GM12801 (cell line): Measurements from ENCODE around the gene PPFIA2.

Experiments used
- TF ChIP-seq, protein P1 (sequence below): IDR thresholded peaks from one replicate; pipeline ENCODE4 v1.5.1; 2011; ENCODE audit warnings: control low read depth; ENCODE audit not compliant: insufficient read length; ENCODE audit errors: extremely low read depth

PPFIA2 gene

DNA sequence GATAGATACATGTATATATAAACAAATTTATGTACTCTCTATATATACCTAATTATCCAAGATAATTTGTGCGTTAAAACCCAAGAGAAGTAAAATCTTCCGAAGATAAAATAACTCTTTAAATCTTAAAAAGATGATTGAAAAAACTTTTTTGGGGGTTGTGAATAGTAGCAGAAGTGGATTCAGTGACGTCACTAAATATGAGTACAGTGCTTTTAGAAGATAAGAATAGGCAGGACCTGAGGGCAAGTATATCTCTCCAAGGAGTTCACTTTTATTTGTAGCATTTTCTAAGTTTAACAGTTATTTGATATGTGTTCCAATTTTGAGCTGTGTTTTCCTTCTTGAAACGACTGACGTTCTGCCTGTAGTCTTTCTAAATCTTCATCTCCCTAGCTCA is 319.8 kb downstream of the PPFIA2 start:
- TF ChIP-seq, protein P1, sequence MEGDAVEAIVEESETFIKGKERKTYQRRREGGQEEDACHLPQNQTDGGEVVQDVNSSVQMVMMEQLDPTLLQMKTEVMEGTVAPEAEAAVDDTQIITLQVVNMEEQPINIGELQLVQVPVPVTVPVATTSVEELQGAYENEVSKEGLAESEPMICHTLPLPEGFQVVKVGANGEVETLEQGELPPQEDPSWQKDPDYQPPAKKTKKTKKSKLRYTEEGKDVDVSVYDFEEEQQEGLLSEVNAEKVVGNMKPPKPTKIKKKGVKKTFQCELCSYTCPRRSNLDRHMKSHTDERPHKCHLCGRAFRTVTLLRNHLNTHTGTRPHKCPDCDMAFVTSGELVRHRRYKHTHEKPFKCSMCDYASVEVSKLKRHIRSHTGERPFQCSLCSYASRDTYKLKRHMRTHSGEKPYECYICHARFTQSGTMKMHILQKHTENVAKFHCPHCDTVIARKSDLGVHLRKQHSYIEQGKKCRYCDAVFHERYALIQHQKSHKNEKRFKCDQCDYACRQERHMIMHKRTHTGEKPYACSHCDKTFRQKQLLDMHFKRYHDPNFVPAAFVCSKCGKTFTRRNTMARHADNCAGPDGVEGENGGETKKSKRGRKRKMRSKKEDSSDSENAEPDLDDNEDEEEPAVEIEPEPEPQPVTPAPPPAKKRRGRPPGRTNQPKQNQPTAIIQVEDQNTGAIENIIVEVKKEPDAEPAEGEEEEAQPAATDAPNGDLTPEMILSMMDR = no peak

DNA sequence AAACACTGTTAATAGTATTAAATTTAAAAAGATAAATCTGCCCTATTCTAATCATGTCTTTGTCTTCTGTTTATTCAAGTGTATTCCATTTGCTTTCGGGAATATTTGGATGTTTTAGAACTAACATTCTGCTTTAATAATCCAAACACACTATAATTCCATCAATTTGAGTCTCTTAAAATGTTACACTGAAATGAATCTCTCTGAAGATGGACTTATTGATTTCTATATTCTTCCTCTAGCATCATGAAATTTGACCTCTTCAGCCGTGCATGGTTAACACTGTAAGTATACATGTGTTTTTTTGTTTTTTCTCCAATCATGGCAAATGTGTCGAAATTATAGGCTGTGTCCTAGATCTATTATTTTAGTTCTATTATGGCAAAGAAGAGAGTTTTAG is 342.1 kb downstream of the PPFIA2 start:
- TF ChIP-seq, protein P1 = no peak

DNA sequence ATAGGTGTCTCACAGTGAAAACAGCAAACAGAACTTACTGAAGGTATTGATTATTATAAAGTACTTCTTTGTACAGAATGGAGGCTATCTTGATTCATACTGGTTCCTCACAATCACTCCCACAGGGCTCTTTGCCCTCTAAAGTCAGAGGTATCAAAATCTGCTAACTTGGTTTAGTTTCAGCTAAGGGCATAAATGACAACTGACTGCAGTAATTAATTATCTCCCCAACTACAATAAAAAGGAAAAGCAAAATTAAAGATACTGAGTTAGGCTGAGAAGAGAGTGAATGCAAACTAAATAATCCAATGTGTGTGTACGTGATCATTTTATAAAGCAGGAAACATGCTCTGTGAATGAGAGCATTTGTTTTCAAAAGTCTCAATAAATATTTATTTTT is 342.6 kb downstream of the PPFIA2 start:
- TF ChIP-seq, protein P1 = no peak

DNA sequence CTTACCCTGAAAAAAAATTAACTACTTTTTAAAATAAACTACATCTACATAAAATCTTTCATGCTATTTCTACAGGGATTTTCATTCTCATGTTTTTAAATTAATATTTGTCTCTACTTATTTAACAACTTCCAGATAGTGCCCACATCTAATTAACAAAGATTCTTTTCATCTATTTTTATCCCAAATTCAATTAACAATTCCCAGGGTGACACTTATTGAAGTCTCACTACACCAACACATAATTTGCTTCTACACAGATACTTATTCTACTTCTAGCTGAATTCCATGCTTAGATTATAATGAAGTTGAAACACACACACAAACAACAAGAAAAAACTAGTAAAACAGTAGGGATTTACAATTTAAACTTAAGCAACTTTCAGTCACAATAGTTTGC is 344.7 kb downstream of the PPFIA2 start:
- TF ChIP-seq, protein P1 = no peak

DNA sequence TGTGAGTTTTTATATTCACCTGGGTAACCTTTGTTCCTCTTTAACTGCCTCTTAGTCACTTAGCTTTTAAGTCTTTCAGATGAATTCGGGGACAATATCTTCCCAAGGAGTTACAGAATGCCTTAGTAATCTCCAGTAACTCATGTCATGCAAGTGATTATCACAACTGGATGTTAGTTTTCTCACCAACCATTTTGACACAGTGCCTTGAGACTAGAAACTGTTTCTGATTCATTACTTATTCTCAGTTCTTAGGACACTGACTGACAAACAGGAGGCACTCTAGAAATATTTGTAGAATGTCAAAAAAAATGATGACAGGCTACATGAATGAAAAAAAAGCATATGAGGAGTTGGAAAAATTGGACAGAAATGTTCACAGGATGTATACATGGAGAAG is 346.2 kb downstream of the PPFIA2 start:
- TF ChIP-seq, protein P1 = no peak

DNA sequence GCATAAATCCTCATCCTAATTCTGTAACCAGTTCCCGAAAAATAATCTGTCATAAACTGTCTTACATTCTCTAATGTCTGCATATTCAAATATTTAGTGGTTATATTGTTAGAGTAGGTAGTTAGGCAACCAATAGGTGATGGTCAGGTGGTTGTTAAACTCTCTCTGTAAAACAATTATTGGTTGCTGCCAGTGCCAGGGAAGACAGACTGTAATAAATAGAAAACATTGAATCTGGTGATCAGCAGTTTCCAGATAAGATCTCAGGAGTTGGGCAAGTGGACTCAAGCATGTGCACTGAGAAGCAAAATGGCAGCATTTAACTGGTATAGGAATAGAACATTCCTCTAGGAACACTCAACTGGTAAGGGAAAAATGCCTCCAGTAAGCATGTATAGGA is 355.8 kb downstream of the PPFIA2 start:
- TF ChIP-seq, protein P1 = no peak

GRCh38 chr12:81401241-81401640 is 357.9 kb downstream of the PPFIA2 start:
- TF ChIP-seq, protein P1 = no peak

DNA sequence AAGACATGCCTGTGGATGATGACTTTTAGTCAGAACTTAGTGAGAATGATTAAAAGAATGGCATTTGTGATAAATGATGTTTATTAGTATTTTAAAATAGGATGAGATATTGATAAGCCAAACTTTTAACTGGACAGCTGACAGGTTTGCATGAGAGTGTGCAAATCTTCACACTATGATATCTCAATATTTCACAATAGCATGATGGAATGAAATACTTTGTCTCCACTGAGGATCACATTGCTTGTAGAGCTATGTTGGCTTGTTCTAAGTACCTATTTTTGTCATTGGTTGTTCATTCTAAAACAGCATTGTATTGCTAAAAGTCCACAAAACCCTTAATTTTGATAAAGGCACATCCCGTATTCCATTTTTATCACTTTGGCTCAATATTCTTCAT is 359.1 kb downstream of the PPFIA2 start:
- TF ChIP-seq, protein P1 = no peak
